Upper lobe of right lung (tissue), 1 donor: ENCODE data around the gene DCAF7. TPM values are rescaled to one million over a fixed set of nuclear protein-coding genes. Genes with fewer than 3 reads are reported as not detected.

Experiments used
- ATAC-seq: fragments of 200-7000 bp; cut with Tn5 transposase; one replicate; pipeline ENCODE4 v1.9.1; 2020; ENCODE audit warnings: mild to moderate bottlenecking, moderate library complexity
- DNase-seq: peaks from one replicate; pipeline ENCODE4 v3.0.0-alpha.2; 2020
- H3K27ac ChIP-seq: fragments of 200-600 bp; one replicate; pipeline ENCODE4 v1.8.0; 2022
- H3K27me3 ChIP-seq: fragments of 200-600 bp; one replicate; pipeline ENCODE4 v1.8.0; 2022; ENCODE audit warnings: mild to moderate bottlenecking
- H3K36me3 ChIP-seq: fragments of 200-600 bp; one replicate; pipeline ENCODE4 v1.8.0; 2022
- H3K4me1 ChIP-seq: fragments of 200-600 bp; one replicate; pipeline ENCODE4 v1.8.0; 2022
- H3K4me3 ChIP-seq: fragments of 200-600 bp; one replicate; pipeline ENCODE4 v1.8.0; 2022; ENCODE audit warnings: mild to moderate bottlenecking
- H3K9me3 ChIP-seq: fragments of 200-600 bp; one replicate; pipeline ENCODE4 v1.8.0; 2022
- CTCF ChIP-seq: fragments of 200-600 bp; IDR thresholded peaks from one replicate; pipeline ENCODE4 v1.8.0; 2022; ENCODE audit warnings: antibody characterized with exemption
- intact Hi-C: fragments of 100-400 bp; cut with DNase I; formaldehyde crosslinking; loops from one replicate; pipeline ENCODE4 v1.11.0; 2022
- total RNA-seq: library from RNA; stranded (reverse); fragmentation: NEBNext Ultra II Directional; extraction: Animal tissue kit (Norgen Biotek cat#: 25700); gene quantifications from one replicate; pipeline ENCODE4 v1.2.1, GENCODE V29; 2021
- donor health status: DM: no; HTN: yes; CAD: no; lungs with severe emphysema.

The DCAF7 gene
- total RNA-seq, 1 donor from 2014 or later = 79.9 TPM

GRCh38 chr17:63552211-63552610 lies 1.9 kb downstream of the DCAF7 start:
- H3K4me3 ChIP-seq = peak overlapping the region; percentile 99
- intact Hi-C loops = no loop called here
- no peak for ATAC-seq
- TF ChIP-seq CTCF = no peak
- H3K36me3 ChIP-seq = no peaks in the 10 kb centered on the region
- H3K9me3 ChIP-seq = no peaks in the 10 kb centered on the region
- H3K4me1 ChIP-seq = peaks cover 47% of the 10 kb centered on the region
- no peak for DNase-seq
- H3K27me3 ChIP-seq = no peaks in the 10 kb centered on the region
- H3K27ac ChIP-seq = peak overlapping the region; percentile 2

GRCh38 chr17:63555500-63556156 lies 5.4 kb downstream of the DCAF7 start:
- Histone ChIP-seq H3K36me3 (no peaks in the 10 kb centered on the region), H3K4me3 (no peak overlapping the region), H3K27me3 (no peaks in the 10 kb centered on the region), H3K9me3 (no peaks in the 10 kb centered on the region), H3K27ac (no peak overlapping the region), H3K4me1 (peaks cover 44% of the 10 kb centered on the region)
- intact Hi-C loops = no loop called here
- no peak for TF ChIP-seq CTCF
- no peak for DNase-seq
- ATAC-seq = no peak

GRCh38 chr17:63557416-63557815 lies 7.1 kb downstream of the DCAF7 start:
- peaks cover 38% of the 10 kb centered on the region for H3K4me1 ChIP-seq
- no peak overlapping the region for H3K4me3 ChIP-seq
- intact Hi-C loops = no loop called here
- H3K27ac ChIP-seq = no peak overlapping the region
- no peaks in the 10 kb centered on the region for H3K27me3 ChIP-seq
- ATAC-seq = no peak
- TF ChIP-seq CTCF = no peak
- H3K36me3 ChIP-seq = no peaks in the 10 kb centered on the region
- no peak for DNase-seq
- H3K9me3 ChIP-seq = no peaks in the 10 kb centered on the region

GRCh38 chr17:63558441-63558840 lies 8.2 kb downstream of the DCAF7 start:
- intact Hi-C loops = no loop called here
- Histone ChIP-seq H3K4me3 (no peak overlapping the region), H3K4me1 (peaks cover 30% of the 10 kb centered on the region), H3K36me3 (no peaks in the 10 kb centered on the region), H3K27me3 (no peaks in the 10 kb centered on the region), H3K27ac (no peak overlapping the region), H3K9me3 (no peaks in the 10 kb centered on the region)
- TF ChIP-seq CTCF = no peak
- ATAC-seq (no peak), DNase-seq (no peak)

GRCh38 chr17:63561819-63562218 lies 11.5 kb downstream of the DCAF7 start:
- no peaks in the 10 kb centered on the region for H3K27me3 ChIP-seq
- H3K4me3 ChIP-seq = no peak overlapping the region
- intact Hi-C loops = no loop called here
- no peaks in the 10 kb centered on the region for H3K9me3 ChIP-seq
- H3K4me1 ChIP-seq = peaks cover 5% of the 10 kb centered on the region
- DNase-seq = no peak
- TF ChIP-seq CTCF = no peak
- no peak overlapping the region for H3K27ac ChIP-seq
- H3K36me3 ChIP-seq = no peaks in the 10 kb centered on the region
- no peak for ATAC-seq

- Histone ChIP-seq H3K36me3 (no peaks in the 10 kb centered on the region), H3K9me3 (no peaks in the 10 kb centered on the region), H3K27ac (no peak overlapping the region), H3K27me3 (no peaks in the 10 kb centered on the region), H3K4me1 (peaks cover 5% of the 10 kb centered on the region), H3K4me3 (no peak overlapping the region)
- intact Hi-C loops = no loop called here
- DNase-seq (no peak), ATAC-seq (no peak)
- no peak for TF ChIP-seq CTCF
These were observed 13.1 kb downstream of the DCAF7 start for GRCh38 chr17:63563339-63563738.
